Natural killer cell (primary cell): ENCODE data around the gene SEPTIN8. TPM values are rescaled to one million over a fixed set of nuclear protein-coding genes. Genes with fewer than 3 reads are reported as not detected.

ENCODE experiments used
- ATAC-seq, 3 donors: fragments of 150-1000 bp in 2 of 3; fragments of 200-7000 bp in 1 of 3; cut with Tn5 transposase; 1 replicate in 1 of 3; 2 replicates in 2 of 3; pipeline ENCODE4 v1.10.0; 2021; ENCODE audit warnings: mild to moderate bottlenecking in 2 of 3, moderate library complexity in 2 of 3
- DNase-seq, 2 donors: peaks; one replicate each; pipeline versions ENCODE4 v3.0.0 to v3.0.0-alpha.2; 2013 to 2021; ENCODE audit warnings: mixed read lengths in 1 of 2
- H3K27ac ChIP-seq: one replicate; pipeline ENCODE4 v1.5.1; 2013; ENCODE audit warnings: mild to moderate bottlenecking, low read length
- H3K27me3 ChIP-seq: one replicate; pipeline ENCODE4 v1.6.1; 2013; ENCODE audit warnings: low read length; ENCODE audit not compliant: control insufficient read depth, insufficient read depth
- H3K36me3 ChIP-seq: one replicate; pipeline ENCODE4 v1.6.1; 2013; ENCODE audit warnings: low read length; ENCODE audit not compliant: control insufficient read depth, insufficient read depth
- H3K4me1 ChIP-seq: one replicate; pipeline ENCODE4 v1.6.1; 2013; ENCODE audit warnings: low read length; ENCODE audit not compliant: control insufficient read depth, insufficient read depth
- H3K4me3 ChIP-seq: one replicate; pipeline ENCODE4 v1.5.1; 2013; ENCODE audit warnings: low read length
- H3K9me3 ChIP-seq: one replicate; pipeline ENCODE4 v1.6.1; 2013; ENCODE audit warnings: low read length; ENCODE audit not compliant: control insufficient read depth, insufficient read depth
- H3K27ac Mint-ChIP-seq, 2 donors: one replicate each; pipeline ENCODE4 v1.8.0; 2022; ENCODE audit warnings: mild to moderate bottlenecking in 2 of 2, mixed read lengths in 2 of 2, moderate library complexity in 1 of 2
- H3K27me3 Mint-ChIP-seq, 2 donors: one replicate each; pipeline ENCODE4 v1.8.0; 2022; ENCODE audit warnings: low read depth in 2 of 2, mixed read lengths in 2 of 2
- H3K36me3 Mint-ChIP-seq: one replicate; pipeline ENCODE4 v1.8.0; 2022; ENCODE audit warnings: mixed read lengths
- H3K4me1 Mint-ChIP-seq, 2 donors: one replicate each; pipeline ENCODE4 v1.8.0; 2022; ENCODE audit warnings: mixed read lengths in 2 of 2
- H3K4me3 Mint-ChIP-seq: one replicate; pipeline ENCODE4 v1.8.0; 2022; ENCODE audit warnings: mild to moderate bottlenecking, moderate library complexity, mixed read lengths
- H3K9me3 Mint-ChIP-seq, 2 donors: one replicate each; pipeline ENCODE4 v1.8.0; 2022; ENCODE audit warnings: mixed read lengths in 2 of 2
- WGBS: methylation state at CpG from one replicate; pipeline ENCODE4 v1.1.7; 2013; ENCODE audit warnings: missing lambda C conversion rate; ENCODE audit not compliant: insufficient coverage; 5-methylcytosine and 5-hydroxymethylcytosine counted together
- intact Hi-C: fragments of 100-400 bp; cut with micrococcal nuclease; formaldehyde crosslinking; loops from one replicate; pipeline ENCODE4 v1.14.2; 2022
- total RNA-seq, 4 donors: library from RNA; stranded (reverse); fragments of 120-200 nt in 1 of 4; gene quantifications; one replicate each; pipeline versions ENCODE4 v1.2.3 to v1.2.4, GENCODE V29; 2013 to 2022
- TF ChIP-seq, protein P1 (sequence below): fragments of 200-600 bp; IDR thresholded peaks from one replicate; pipeline ENCODE4 v1.8.0; 2022; ENCODE audit warnings: antibody characterized with exemption

The SEPTIN8 gene
- total RNA-seq, 3 donors from 2014 or later (not counting 1 experiment from before 2014, with no cell fraction given) = 5.2 to 17.0 (median 9.4) TPM

DNA sequence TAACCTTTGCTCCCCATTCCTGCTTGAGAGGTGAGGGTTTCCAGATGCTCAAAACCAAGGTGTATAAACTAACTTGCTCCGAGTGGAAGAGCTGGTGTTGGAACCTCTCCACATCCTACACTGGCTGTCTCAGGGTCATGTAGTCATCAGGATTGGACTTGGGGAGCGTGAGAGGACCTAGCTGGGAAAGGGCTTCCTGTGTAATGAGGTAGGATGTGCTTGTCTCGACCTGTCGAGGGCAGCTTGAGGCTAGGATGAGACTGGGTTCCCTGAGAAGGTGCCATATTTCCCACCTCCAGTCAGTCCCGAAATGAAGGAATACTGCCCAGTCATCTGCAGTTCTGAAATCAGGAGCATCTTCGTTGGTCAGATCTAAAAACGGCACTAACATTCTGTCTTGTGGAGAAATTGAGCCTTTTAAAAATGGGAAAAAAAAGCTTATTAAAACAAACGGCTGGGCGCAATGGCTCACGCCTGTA lies 28.5 kb downstream of the SEPTIN8 start:
- no peak for ATAC-seq
- no peak for DNase-seq
- no peaks in the 10 kb centered on the region for H3K36me3 ChIP-seq
- Mint-ChIP-seq H3K27ac (no peak overlapping the region), H3K36me3 (no peaks in the 10 kb centered on the region), H3K4me1 (no peaks in the 10 kb centered on the region), H3K4me3 (peak overlapping the region; percentile 37), H3K27me3 (peaks cover 24 to 25% of the 10 kb centered on the region in 2 donors), H3K9me3 (no peaks in the 10 kb centered on the region)
- H3K27ac ChIP-seq = no peak overlapping the region
- H3K4me3 ChIP-seq = no peak overlapping the region
- H3K4me1 ChIP-seq = peaks cover 9% of the 10 kb centered on the region
- H3K27me3 ChIP-seq = peaks cover 16% of the 10 kb centered on the region
- 94% methylated on average over 10 of the region's 10 CpGs for WGBS
- intact Hi-C loops = no loop called here
- TF ChIP-seq, protein P1, sequence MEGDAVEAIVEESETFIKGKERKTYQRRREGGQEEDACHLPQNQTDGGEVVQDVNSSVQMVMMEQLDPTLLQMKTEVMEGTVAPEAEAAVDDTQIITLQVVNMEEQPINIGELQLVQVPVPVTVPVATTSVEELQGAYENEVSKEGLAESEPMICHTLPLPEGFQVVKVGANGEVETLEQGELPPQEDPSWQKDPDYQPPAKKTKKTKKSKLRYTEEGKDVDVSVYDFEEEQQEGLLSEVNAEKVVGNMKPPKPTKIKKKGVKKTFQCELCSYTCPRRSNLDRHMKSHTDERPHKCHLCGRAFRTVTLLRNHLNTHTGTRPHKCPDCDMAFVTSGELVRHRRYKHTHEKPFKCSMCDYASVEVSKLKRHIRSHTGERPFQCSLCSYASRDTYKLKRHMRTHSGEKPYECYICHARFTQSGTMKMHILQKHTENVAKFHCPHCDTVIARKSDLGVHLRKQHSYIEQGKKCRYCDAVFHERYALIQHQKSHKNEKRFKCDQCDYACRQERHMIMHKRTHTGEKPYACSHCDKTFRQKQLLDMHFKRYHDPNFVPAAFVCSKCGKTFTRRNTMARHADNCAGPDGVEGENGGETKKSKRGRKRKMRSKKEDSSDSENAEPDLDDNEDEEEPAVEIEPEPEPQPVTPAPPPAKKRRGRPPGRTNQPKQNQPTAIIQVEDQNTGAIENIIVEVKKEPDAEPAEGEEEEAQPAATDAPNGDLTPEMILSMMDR = no peak
- no peaks in the 10 kb centered on the region for H3K9me3 ChIP-seq

DNA sequence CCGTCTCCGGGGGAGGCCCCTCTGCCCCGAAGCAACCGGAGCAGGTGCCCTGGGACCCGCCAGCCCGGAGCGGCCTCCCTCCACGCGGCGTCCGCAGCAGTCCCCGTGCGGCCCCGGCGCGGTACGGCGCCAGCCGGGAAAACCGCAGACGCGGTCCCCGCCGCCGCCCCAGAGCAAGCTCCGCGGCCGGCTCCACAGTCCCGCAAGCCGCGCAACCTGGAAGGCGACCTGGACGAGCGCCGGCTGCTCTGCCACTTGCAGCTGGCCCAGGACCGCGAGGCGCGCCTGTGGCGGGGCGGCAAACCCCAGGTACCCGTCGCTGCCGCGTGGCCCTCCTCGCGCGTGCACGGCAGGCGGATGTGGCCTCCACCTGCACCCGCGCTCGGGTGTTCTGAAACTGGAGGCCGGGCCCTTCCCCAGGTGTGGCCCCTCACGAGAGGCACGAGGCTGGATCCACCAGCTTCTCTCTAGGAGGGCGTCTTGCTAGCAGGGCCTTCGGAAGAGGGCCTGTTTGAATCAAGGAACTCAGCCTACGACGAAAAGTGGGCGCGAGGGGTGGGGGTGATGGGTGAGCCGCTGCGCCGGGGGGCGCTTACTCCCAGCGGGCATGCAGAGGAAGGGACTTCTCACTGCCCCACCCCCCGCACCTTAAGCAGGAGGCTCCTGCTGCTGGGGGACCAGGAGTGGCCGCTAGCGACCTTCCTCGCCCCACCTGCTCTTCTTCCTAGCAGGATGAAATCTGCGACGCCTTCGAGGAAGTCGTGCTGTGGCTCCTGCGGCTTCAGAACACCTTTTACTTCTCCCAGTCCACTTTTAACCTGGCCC lies 29.2 kb downstream of the SEPTIN8 start:
- H3K9me3 ChIP-seq = no peaks in the 10 kb centered on the region
- TF ChIP-seq, protein P1 = no peak
- Mint-ChIP-seq H3K4me3 (peak overlapping the region; percentile 37), H3K4me1 (no peaks in the 10 kb centered on the region), H3K9me3 (no peaks in the 10 kb centered on the region), H3K36me3 (no peaks in the 10 kb centered on the region), H3K27ac (no peak overlapping the region), H3K27me3 (peaks cover 30 to 31% of the 10 kb centered on the region in 2 donors)
- ATAC-seq (peak in 2 of 3 donors; percentile 32 to 49), DNase-seq (peak in 1 of 2 donors; percentile 76)
- intact Hi-C loops = no loop called here
- WGBS = 37% methylated on average over 76 of the region's 76 CpGs
- H3K27me3 ChIP-seq = peaks cover 20% of the 10 kb centered on the region
- peaks cover 9% of the 10 kb centered on the region for H3K4me1 ChIP-seq
- no peaks in the 10 kb centered on the region for H3K36me3 ChIP-seq
- H3K4me3 ChIP-seq = peak overlapping the region; percentile 40
- H3K27ac ChIP-seq = no peak overlapping the region

DNA sequence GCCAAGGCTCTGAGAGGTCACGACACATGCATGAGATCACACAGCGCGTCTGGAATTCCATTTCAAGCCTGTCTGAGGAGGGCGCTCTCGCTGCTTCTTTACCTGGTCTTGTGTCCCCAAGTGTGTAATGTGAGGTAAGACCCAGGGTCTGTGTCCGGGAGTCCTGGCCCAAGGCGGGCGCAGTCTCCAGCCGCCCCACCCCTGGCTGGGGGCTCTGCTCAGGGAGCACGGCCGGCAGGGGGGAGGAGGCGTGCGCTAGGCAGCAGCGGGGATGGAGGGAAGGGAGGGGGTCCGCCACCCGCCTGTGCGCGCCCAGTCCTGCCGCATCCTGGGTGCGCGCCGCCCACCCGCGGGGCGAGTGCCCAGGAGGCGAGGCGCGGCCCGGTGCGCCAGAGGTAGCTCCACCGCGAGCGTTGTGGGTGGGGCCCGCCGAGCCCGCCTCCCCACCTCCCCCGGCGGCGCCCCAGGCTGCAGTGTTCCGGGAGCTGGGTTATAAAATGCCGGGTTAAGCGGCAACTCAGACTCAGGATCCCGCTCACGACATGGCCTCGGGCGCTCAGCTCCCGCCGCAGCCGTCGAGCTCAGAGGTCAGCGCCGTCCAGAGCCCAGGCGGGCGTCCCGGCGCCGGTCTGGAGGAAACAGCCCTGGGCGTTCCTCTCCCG lies 30.0 kb downstream of the SEPTIN8 start, which contains the start of gene CCNI2:
Gene CCNI2 (plus strand): TSS at position 473 of the 662 bp plus-strand sequence. CDS start 70 bp downstream, at position 543.
- DNase-seq (peak; percentile 29 to 82), ATAC-seq (peak; percentile 70 to 79 (median 78))
- Histone ChIP-seq H3K36me3 (no peaks in the 10 kb centered on the region), H3K9me3 (no peaks in the 10 kb centered on the region), H3K27me3 (peaks cover 23% of the 10 kb centered on the region), H3K4me1 (peaks cover 9% of the 10 kb centered on the region), H3K27ac (no peak within 1 kb of the TSS), H3K4me3 (peak within 1 kb of the TSS; percentile 40)
- no peaks in the 10 kb centered on the region for H3K4me1 Mint-ChIP-seq
- H3K27me3 Mint-ChIP-seq = peaks cover 33 to 34% of the 10 kb centered on the region in 2 donors
- TF ChIP-seq, protein P1 = no peak
- no peaks in the 10 kb centered on the region for H3K9me3 Mint-ChIP-seq
- no peak within 1 kb of the TSS for H3K27ac Mint-ChIP-seq
- peak within 1 kb of the TSS; percentile 82 for H3K4me3 Mint-ChIP-seq
- no peaks in the 10 kb centered on the region for H3K36me3 Mint-ChIP-seq
- intact Hi-C loops = no loop called here
- WGBS = 2% methylated on average over 59 of the region's 59 CpGs
